Dedifferentiated amniotic fluid mesenchymal stem cell (primary cell): ENCODE results near the gene DHRS13.
A peak's percentile ranks its signal among the peaks of the same experiment; 100 is the strongest.

Experiments used
- DNase-seq: peaks from one replicate; pipeline ENCODE4 v3.0.0-alpha.2; 2016; ENCODE audit errors: extremely low spot score

The DHRS13 gene, protein sequence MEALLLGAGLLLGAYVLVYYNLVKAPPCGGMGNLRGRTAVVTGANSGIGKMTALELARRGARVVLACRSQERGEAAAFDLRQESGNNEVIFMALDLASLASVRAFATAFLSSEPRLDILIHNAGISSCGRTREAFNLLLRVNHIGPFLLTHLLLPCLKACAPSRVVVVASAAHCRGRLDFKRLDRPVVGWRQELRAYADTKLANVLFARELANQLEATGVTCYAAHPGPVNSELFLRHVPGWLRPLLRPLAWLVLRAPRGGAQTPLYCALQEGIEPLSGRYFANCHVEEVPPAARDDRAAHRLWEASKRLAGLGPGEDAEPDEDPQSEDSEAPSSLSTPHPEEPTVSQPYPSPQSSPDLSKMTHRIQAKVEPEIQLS

DNA sequence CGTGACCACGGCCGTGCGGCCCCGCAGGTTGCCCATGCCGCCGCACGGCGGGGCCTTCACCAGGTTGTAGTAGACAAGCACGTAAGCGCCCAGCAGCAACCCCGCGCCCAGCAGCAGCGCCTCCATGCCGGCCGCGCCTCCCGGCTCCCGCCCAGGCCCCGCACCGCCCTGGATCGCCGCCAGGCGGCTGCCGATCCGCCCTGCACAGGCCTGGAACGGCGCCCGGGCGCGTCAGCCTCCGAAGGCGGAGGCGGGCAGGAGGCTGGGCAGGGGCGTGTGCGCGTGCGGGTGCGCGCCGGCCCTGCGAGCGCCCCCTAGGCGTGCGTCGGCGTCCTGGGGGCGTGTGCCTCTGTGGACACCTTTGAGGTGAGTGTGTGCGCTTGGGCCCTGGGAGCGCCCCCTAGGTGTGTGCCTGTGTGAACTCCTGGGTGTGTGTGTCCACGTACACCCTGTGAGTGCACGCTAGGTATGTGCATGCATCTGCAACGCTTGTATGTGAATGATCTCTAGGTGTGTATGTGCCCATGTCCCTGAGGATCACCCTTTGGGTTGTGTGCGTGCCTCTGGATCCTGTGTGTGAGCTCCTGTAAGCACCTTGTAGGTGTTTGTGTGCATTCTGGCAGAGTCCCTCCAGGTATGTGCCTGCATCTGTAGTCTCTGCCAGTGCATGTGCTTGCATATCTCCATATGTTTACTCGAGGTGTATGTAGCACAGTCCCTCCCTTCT lies at the start of gene DHRS13:
DHRS13 (minus strand) TSS at position 261 of the 727 bp plus-strand sequence; CDS start at position 126, 135 bp downstream.
- DNase-seq, result peak; percentile 58

GRCh38 chr17:28951991-28952975 lies 49.4 kb upstream of the DHRS13 start:
- peak; percentile 99 for DNase-seq

DNA sequence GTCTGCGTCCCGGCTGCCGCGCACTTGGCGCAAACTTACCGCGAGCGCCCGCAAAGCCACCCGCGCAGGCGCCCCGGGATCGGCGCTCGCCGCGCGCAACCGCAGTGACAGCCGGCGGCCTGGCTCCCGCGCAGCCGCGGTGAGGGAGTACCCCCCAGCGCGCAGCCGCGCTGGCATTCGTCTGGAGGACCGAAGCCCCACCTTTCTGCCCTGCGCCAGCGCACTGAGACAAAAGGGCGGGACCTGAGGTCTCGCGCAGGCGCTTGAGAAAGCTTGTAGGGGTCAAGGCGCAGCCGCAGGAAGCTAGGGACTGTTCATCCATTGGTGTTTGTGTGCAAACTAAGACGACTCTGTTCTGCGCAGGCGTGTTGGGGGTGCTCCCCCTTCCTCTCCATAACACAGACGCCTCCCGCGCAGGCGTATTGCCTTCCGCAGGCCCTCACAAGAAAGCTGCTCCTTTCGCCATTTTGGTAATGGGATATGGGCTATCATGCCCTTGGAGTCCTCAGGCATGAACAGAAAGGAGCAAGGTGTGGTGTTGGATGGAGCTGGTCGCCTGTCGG lies 48.6 kb upstream of the DHRS13 start, which contains the start of gene PHF12:
PHF12 (minus strand) TSS at position 91 of the 563 bp plus-strand sequence. CDS start 558 bp downstream, outside the sequence.
- DNase-seq, result peak; percentile 100

DNA sequence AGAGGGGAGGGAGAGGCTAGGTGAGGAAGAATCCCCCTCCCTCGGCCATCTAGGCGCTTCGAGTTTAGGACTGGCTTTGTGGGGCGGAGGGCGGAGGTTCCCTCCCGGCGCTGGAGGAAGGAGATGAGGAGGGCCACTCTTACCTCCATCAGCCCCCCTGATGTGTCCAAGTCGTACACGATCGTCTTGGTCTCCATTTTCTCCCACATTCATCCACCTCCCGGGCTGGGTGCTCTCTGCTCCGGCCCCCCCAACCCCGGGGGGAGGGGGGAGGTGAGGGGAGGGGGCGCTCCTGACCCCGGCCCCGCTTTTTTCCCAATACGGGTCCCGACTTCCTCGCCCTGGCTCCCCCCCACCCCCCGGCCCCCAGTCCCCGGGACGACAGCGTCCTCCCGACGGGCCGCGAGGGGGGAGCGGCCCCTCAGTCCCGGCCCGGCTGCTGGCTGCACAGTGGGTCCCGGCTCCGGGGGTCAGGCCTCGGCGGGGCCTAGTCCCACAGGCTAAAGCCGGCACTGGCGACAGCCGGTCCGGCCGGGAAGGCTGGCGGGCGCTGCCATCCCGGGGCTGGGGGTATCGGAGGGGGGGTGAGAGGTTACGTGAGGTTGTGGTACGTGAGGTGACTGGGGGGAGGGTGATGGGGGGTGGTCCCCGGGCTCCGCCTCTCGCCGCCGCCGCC lies 48.0 kb upstream of the DHRS13 start:
- no peak for DNase-seq

GRCh38 chr17:28950017-28950751 lies 47.3 kb upstream of the DHRS13 start:
- DNase-seq, result no peak

GRCh38 chr17:28949185-28950016 lies 46.5 kb upstream of the DHRS13 start:
- peak; percentile 43 for DNase-seq

GRCh38 chr17:28948873-28949184 lies 46.0 kb upstream of the DHRS13 start:
- DNase-seq, result no peak

DNA sequence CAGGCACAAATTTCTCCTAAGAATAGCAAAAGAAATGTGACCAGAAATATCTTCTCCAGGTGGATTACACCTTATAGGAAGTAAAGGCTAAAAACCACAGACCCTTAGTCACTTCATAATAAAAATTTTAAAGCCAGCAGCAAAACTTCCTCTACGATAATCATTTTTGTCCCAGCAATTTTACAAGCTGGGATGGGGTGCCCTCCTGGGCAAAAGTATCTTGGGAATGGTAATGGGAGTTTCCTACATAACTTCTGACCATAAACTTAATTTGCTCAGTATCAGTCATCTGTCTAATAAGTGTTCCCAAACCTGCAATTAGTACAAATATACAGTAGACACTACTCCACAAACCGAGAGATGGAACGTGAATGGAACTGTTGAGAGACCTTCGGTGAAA lies 45.5 kb upstream of the DHRS13 start:
- DNase-seq, result no peak

- DNase-seq, result no peak
Observed at GRCh38 chr17:28947639-28948038, 44.8 kb upstream of the DHRS13 start.

- DNase-seq, result peak; percentile 29
Observed at GRCh38 chr17:28946239-28946638, 43.4 kb upstream of the DHRS13 start.

DNA sequence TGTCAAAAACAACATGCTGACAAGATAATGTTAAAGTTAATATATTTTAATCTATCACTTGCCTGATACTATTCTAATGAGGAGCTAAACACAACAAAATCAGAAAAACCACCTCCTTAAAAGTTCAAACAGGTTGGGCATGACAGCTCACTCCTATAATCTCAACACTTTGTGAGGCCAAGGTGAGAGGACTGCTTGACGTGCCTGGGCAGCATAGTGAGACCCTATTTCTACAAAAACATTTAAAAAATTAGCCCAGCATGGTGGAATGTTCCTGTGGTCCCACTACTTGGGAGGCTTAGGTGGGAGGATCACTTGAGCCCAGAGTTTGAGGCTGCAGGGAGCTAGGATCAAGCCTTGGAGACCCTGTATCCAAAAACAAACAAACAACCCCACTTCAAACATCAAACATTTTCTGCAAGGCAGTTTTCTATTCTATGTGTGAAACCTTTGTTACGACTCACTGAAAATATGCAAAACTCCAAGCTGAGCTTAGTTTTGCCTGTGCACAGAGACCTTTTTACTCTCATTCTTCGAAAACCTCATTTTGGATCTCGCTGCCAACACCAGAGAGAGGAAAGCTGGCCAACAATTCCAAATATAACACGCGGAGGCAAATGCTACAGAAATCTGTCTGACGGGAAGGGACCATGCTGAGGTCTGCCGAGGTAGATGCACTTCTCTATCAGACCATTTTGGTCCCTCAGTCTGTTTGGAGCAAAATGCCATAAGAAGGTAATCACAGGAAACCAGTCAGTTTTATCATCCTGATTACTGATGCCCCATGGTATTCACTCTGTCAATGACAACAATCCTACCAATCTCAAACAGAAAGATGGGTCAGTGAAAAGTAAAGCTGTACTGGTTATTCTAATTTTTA lies 42.2 kb upstream of the DHRS13 start:
- DNase-seq, result no peak

DNA sequence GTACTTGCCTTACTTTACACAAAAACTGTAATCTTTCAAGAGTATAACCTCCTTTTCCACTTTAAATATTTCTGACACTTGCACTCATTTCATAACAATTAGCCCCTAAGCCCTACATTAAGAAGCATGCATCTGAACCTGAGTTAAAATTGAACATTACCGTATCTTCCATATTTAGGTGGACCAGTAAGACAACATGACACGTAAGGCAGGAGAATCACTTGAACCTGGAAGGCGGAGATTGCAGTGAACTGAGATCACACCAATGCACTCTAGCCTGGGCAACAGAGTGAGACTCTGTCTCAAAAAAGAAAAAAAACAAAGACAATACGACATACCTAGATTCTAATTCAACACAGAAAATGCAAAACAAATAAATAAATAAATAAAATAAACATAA lies 41.5 kb upstream of the DHRS13 start:
- DNase-seq, result no peak

DNA sequence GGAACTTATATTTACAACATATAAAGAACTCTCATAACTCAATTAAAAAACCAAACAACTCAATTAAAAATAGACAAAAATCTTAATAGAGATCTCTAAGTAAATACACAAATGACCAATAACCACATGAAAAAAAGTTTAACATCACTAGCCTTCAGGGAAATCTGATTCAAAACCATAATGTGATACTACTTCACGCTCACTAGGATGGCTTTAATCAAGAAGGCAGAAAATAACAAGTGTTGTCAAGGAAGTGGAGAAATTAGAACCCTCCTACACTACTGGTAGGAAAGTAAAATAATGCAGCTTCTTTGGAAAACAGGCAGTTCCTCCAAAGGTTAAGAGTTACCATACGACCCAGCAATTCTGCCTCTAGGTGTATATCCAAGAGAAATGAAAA lies 40.0 kb upstream of the DHRS13 start:
- no peak for DNase-seq

- no peak for DNase-seq
Observed at GRCh38 chr17:28941251-28941650, 38.4 kb upstream of the DHRS13 start.

DNA sequence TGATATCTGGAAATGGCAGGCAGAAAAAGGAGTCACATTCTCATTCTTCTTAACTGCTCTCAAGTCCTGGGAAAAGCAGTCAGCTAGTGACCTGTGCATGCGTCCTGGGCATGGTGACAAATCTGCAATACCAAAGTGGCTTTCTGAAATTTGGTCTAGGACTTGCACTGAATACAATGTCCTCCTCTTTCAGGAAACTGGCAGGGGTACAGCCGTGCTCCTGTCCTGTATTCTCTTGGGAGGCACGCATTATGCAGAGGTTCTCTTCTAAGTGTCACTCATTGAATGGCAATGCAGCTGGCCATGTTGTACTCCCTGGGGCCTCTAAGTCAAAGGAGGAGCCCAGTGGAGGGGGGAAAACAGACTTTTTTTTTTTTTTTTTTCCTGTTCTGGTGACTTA lies 37.8 kb upstream of the DHRS13 start:
- DNase-seq, result no peak

DNA sequence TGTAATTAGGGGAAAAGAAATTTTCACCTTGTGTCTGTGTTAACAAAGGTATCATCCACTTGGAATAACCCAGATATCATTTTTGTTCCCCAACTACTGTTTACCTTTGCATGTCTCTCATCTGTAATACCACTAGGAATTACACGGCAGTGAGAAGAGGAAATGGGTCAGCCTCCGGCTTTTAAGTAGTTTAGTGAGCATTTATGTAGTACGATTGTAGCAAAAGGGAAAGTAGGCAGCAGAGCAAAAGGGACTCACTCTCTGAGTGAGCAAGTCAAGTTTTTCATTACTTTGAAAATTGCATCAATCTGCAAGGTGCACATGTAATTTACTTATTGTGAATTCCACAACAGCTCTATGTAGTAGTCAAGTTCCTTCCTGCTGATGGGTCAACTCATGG lies 37.3 kb upstream of the DHRS13 start:
- no peak for DNase-seq

DNA sequence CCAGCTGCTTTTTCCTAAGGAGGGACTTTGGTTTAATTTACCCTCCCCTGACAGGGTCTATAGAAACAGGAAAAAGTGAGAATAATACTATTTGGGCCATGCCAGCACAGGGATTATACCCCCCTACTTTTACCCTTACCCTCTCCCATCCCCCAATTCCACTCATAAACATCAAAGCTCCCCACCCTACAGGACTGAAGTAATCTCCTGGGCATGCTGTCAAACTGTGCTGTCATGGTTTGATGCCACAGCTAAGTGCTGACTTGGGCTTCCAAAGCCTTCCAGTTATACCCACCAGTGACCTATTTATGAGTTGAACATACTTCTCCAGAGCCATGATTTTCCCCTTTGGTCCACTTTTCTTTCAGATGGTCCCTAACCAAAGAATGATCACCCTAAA lies 35.7 kb upstream of the DHRS13 start:
- DNase-seq, result no peak

DNA sequence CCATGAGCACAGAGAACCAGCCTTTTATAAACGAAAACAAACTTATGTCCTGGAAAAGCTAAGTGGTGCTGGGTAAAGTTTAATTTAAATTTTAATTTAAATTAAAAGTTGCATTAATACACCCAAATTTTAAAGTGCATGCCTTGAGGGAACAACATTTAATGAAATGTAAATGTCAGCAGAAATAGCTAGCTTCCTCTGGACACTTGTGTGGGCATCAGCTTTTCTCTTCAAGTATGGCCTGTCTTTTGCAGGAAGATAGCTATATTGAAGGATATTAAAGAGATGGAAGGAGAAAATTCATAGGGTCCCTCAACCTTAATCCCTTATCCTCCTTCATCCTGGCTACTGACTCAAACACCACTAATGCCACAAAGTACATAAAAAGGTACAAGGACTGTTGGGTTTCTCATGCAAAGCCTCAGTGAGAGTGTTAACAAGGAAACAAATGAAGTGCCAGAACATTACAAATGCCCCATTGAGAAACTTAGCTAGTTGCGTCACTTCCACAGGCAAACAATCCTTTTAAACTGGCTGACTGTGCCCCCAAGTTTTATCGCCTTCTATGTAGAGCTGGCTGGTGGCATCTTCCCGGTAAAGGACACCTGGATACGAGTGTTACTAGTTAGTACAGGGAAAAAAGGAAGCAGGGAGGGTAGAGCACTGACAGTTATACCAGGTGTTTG lies 34.3 kb upstream of the DHRS13 start:
- DNase-seq, result no peak
